ENCODE data around the gene NPY4R.
"Not testable (repeated sequence)": the region's sequence is repeated elsewhere in the genome, so short reads cannot be mapped to it uniquely, and the experiment has no call there.

Gene NPY4R, protein sequence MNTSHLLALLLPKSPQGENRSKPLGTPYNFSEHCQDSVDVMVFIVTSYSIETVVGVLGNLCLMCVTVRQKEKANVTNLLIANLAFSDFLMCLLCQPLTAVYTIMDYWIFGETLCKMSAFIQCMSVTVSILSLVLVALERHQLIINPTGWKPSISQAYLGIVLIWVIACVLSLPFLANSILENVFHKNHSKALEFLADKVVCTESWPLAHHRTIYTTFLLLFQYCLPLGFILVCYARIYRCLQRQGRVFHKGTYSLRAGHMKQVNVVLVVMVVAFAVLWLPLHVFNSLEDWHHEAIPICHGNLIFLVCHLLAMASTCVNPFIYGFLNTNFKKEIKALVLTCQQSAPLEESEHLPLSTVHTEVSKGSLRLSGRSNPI

DNA sequence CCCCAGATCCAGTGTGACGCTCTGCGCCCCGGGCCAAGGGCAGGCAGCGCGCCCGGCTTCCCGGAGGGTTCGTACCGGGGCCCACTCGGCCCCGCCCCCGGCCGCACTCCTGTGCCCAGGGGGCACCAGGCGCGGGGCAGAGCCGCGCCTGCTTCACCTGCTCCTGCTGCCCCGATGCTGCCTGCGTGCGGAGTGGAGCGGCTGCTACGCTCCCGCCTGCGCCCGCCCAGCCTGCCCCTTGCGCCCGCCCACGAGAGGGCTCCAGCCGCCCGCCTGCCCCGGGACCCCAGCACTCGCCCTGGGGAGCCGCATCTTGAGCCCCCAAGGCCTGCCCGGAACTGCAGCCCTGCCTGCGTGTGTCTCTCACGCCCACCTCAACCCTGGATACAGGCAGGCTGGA lies at the start of gene NPY4R:
Gene NPY4R (minus strand): TSS at position 194 of the 400 bp plus-strand sequence. CDS start 3,323 bp downstream, outside the sequence.
- not testable (repeated sequence) for DNase-seq

DNA sequence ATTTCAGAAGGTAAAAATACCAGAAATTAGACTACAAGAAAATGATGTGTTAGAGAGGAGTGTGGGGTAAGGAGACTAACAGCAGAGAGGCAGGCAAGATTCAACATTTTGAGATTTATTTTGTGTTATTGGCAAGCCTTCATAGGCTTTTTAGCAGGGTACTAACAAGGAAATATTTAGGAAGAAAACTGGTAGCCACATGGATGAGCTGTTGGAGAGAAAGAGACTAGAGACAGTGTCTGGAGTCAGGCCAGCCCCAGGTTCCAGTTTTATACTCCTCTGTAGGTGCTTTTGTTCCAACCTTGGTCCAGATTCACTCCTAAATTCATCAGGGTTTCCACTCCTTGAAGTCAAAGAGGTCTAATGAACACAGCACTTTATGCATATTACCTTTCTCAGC lies 49.6 kb upstream of the NPY4R start:
- no peak for DNase-seq

DNA sequence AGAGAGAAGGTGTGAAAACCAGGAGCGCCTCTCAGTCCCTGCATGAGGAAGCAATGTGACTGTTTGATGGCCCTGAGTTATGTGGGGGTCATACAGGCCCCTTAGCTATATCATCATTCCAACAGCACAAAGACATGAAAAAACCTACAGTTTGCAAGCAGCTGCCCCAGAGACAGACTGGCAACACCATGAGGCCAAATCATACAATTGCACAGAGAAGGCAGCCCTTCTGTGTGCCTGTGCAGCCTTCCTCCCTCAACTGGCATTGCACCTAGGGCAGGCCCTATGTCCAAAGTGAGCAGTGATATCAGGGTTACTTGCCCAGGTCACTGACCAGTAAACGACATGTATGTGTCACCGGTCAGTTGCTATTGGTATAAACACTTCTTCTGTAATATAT lies 49.1 kb upstream of the NPY4R start:
- no peak for DNase-seq

DNA sequence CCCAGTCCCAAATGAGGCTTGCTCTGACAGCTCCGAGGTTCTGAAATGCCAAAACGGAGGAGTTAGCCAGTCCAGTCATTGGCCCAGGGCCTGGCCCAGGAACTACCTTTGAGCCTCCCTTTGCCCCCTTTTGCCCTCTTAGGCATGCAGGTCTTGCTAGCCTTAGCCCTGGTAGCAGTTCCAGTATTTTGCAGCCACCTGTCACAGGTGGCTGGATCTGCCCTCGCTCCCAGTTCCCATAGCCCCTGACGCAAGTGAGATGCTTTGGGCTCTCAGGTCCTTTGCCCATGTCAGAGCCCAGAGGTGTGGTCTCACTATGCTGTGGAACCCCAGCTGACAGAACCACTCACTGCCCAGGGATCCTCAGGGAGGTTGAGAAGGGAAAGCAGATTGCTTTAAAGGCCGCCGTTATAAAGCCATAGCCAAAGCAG lies 48.7 kb upstream of the NPY4R start:
- DNase-seq, result no peak

DNA sequence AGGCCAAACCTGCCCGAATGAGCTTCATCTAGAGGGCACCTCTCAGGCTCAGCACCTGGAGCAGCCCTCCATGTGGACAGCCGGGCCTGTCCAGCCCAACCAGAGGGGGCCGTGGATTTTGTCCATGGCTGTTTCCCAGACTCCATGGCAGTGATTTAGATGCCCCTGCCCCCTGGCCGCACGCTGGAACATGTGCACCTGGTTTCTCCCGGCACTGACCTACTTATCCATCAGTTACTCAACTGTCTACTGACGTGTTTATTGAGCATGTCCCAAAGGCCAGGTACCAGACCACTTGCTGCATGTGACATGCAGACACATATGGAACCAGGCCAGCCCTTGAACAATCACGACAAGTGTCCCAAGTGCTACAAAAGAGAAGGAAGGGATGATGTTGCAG lies 47.6 kb upstream of the NPY4R start:
- not testable (repeated sequence) for DNase-seq

DNA sequence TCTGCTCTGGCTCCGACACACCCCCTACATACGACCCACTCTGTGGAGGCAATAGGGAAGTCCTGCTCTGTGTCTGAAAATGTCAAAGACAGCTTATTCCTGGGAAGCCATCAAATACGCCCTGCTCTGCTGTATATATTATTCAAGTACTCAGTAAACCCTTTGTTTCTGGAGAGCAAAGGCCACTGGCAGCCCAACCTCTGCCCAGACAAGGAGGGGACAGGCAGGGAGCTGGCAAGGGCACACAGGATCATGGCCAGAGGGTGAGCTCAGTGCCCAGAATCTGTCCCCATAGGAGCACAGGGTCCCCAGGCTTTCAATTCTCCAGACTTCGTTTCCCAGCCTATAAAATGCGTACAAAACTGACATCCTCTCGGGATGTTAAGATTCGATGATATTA lies 47.0 kb upstream of the NPY4R start:
- not testable (repeated sequence) for DNase-seq

DNA sequence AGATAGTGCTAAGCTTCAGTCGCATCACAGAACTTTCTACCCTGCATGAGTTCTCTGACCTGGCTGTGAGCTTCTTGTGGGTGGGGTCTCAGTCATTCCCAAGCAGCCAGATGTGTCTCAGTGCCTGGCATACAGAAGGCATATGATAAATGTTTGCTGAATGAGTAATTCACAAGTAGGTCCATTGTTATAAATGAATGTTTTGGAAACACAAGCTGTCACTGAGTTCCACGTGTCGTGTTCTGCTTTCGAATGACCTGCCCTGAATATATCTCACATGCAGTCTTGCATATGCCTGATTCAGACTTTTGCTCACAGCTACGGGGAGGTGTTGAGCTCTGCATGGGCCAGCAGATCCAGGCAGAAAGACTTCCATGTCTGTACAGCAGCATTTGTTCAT lies 46.2 kb upstream of the NPY4R start:
- DNase-seq, result not testable (repeated sequence)

DNA sequence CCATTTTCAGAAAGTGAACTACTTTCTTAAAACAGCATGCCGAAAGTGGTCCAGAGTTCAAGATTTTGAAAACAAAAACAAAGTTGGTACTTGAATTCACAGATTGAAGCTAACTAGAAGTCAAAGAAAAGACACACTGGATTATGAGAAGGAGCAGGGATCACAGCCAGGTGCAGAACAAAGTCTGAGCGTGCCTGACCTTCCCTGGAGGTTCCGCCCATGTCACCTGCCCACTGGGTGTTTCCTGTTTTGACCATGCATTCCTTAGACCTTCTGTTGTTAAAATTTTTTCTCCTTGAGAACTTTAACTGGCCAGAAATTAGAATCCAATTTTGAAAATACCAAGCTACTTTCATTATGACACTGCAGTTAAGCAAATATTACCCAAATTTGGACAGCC lies 34.2 kb upstream of the NPY4R start:
- DNase-seq, result not testable (repeated sequence)

DNA sequence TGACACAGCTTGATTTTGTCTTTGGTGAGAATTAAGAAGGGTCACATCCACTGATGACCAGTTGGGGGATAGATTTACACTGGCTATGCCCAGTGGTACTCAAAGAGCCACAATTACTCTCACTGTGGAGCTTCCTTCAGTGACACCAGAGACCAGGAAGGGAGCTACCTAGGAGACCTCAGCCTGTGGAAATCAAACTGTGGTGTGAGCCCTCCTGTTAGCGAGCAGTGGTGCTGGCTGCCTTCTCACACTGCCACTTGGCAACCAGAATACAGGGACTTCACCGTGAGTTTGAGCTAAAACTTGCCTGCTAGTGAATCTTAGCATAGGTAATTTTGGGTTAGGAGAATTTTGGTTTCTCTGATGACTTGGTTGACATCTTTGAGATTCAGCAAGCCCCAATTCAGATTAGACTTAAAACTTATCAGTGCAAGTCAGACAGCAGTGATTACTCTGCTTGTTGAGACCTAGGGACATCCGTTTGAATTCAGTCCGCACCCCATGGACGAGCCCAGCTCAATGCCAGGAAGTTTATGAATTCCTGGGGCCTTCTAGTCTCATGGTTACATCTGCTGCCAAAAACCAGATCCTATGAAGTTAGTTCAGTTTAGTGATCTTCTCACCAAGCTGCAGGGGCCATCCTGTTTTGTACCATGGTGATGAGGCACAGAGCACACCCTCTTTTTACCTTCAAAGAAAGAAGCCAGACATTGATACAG lies 33.4 kb upstream of the NPY4R start:
- DNase-seq, result not testable (repeated sequence)

DNA sequence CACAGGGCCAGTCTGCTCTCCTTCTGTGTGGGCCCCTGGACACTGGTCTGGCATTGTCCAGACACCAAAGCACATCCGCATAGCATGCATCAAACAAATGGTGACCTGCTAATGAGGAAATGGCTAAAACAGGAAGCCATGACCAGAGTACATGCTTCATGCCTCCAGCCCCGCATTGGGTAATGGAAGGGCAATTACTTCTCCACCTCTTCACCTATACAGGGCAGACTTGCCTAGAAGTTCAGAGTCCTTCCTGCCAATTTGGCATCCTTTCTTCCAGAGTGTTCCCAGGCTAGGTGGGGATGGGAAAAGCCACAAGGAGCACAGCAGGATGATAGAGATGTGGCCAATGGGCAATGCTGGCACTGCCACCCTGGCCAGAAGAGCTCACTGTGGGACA lies 32.1 kb upstream of the NPY4R start:
- DNase-seq, result not testable (repeated sequence)

DNA sequence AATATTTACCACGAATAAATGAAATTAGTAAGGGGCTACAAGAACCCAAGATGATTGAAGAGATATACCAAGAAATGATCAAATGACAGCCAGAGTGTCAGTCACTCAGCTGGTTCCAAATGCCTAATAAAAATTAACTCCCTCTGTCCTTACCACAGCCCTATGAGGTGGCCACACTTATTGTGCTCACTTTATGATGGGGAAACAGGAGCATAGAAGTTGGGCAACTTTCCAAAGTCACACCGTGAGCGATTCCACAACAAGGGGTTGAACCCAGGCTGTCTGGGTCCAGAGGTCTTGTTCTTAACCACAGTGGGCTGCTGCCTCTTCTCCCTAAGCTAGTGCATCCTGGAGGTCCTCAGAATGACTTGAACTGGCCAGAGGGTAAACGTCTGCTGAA lies 31.6 kb upstream of the NPY4R start:
- DNase-seq, result not testable (repeated sequence)

DNA sequence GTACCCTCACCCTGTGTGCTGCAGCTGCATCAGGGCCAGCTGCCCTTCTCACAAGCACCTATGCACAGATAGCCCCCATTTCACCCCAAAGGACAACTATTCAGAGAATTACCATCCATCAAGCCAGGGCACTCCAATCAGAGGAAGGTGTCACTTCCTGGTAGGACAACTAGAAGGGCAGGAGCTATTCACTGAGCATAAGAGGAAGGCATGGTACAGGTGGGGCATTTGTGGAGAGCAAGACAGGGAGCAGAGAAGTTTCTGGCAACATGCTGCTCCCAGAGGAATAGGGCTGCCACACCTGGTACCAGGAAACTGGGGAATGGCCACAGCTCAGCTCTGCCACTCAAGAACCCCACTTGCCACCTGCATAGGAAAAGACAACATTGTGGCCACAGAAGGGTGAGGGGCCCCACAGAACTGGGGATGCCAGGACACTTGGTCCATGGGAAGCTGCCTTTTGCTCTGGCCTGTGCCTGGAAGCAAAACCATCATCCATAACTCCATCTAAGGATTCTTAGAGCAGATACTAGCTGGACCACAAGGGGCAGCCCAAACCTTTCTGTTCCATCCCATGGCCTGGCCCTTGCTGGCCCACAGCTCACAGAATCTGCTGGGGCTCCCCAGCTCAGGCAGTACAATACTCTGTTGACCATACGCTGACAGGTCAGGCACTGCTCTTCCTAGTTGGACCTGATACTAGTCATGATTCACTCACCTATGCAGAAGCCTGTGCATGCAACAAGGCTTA lies 25.8 kb upstream of the NPY4R start:
- DNase-seq, result not testable (repeated sequence)

DNA sequence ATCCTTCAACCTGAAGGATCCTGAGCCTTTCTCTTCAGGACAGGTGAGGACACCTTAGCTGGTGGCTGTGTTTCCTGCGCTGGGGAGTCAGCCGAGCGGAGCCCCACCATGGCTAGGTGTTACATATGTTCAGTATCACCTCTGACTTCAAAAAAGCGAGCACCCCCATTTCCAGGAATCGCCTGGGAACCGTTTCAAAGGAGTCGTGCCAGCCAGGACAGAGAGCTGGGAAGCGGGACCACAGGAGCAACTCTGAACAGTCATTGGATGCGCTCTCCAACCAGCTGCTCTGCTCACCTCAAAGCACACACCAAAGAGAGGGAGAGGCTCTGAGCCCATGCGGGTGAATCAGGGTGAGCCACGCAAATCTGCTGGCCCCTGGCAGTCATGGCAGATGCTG lies 24.5 kb upstream of the NPY4R start:
- not testable (repeated sequence) for DNase-seq

DNA sequence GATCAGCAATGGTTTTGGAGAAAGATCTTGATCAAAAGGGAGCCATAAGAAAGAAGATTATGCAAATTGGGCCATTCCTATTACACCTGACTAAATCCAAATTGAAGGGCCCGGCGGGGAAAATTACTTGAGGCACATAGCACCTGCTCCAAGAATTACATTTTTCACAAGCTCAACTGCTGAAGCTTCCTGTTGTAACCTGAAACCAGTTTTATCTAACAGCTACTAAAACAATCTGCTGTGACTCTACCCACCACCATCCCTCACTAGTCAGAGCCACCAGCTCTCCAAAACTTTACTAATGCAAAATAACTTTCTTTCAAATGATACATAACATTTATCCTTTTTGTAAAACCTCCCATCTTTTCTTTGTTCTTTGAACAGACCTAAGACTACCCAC lies 20.7 kb upstream of the NPY4R start:
- not testable (repeated sequence) for DNase-seq

DNA sequence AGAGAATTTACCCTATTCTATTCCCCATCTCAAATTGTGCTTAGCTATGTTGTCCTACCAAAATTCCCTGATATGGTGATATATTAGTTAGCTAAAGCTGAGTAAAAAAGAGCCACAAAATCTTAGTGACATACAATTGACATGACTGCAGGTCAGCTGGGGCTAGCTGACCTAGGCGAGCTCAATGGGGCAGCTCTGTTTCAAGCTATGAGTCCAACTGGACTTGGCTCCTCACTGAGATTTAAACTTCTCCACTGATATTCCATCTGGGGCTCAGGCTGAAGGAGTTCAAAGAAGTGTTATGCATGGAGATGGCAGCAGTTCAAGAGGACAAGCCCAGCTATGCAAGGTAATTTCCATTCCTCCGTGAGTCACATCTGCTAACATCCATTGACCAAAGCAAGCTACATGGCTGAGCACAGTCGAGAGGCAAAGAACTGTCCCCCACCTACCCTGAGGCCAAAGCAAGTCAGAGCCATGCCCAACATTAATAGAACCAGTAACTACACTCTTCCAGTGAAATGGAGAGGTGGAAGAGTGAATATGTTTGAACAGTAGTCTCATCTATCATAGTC lies 9.1 kb upstream of the NPY4R start:
- DNase-seq, result not testable (repeated sequence)

DNA sequence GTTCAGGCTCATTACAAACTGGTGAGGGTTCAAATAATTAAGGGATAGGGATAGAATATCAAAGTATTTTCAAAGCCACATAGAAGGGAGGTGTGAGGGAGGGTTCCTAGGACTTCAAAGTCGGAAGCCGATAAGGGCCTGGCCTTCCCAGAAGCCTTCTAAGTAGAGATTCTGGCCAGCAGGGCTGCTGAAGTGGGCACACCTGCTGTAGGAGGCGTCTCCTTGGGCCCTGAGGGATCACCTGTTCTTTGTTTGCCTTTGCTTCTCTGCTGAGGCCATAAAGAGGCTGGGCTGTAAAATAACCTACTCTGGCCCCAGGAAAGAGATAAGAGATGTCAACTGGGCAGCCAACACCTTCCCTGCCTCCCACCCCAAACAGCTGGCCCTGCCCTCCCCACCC lies 8.0 kb upstream of the NPY4R start:
- DNase-seq, result not testable (repeated sequence)

DNA sequence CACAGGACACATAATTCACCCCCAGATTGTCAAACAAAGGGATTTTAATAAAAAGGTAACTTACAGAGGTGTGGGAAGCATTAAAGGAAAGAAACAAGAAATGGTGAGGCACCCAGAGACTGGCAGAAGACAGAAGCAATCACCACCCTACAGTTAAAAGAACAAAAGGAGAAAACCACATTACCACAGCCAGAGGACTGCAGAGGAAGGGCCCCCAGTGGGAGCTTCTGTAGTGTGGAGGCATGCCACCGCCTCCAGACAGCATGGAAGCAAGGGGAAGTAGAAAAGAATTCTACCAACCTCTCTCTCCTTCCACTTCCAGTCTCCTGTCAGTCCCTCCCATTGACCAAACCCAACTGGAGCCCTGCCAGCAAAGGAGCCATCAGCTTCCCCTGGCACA lies 4.4 kb upstream of the NPY4R start:
- not testable (repeated sequence) for DNase-seq

DNA sequence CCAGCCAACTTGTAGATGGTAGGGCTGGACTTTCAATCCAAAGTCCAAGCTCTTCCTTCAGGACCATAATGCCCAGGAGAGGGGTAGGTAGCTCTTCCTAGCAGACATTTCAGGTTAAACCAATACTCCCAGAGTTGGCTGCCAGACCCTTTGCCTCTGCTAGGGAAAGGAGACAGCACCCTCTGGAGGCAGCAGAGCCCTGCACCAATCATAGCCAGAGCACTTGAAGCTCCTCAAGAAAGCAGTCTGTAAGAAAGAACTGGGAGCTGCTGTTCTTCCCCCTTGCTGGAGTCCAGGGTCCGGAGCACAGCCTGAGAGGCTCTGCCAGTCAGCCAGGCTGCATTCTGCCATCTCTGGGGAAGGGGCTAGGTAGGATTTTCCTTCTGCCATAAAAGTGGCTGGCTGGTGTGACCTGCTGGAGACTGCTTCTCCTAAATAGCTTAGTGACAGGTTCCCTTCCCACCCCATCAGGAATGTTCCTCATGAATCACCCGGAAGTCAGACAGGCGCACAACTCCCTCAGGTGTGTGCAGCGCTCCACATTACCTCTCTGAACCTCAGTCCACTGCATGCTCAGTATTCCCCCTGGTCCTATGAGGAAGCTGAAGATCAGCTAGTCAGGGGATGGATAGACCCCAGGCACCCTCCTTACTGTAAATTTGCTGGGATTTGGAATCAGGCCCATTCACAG lies 2.5 kb upstream of the NPY4R start:
- DNase-seq, result not testable (repeated sequence)

DNA sequence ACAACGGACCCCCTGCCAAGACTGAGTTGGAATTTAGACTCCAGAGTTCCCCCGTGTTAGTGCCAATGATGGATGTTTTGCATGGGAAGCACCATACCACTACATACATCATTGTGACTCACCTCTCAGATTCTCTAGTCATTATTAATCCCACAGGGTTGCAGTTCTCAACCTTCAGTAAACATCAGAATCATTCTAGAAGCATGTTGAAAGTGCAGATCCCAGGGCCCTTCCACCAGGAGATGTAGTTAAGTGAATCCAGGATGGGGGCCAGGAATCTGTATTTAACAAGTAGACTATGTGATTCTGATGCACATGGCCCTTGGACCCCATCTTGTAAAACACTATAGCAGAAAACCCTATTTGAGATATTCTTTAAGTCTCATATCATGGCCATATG lies 2.1 kb downstream of the NPY4R start:
- not testable (repeated sequence) for DNase-seq

DNA sequence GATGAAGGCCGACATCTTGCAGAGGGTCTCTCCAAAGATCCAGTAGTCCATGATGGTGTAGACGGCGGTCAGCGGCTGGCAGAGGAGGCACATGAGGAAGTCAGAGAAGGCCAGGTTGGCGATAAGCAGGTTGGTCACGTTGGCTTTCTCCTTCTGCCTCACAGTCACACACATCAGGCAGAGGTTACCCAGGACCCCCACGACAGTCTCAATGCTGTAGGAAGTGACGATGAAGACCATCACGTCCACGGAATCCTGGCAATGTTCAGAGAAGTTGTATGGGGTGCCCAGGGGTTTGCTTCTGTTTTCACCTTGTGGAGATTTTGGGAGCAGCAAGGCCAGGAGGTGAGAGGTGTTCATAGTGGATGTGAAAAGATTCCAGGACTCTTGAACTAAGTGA lies 3.5 kb downstream of the NPY4R start:
- not testable (repeated sequence) for DNase-seq

DNA sequence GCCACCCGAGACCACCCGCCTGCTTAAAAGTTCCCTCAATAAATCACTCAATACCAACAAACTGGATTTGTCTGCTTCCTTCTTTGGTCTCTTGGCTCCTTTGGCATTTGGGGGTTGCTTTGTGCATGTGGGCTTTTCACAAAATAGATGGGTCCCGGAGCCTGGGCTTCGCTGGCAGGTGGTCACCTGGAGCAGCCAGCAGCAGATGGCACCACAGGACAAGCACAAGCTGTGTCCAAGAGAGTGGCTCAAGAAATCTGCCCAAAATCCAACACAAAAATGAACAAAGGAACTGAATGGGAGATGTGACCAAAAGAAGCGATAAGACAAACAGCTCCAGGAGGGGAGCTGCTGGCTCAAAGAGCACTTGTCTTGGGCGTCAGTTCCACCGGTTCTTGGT lies 6.2 kb downstream of the NPY4R start:
- not testable (repeated sequence) for DNase-seq

DNA sequence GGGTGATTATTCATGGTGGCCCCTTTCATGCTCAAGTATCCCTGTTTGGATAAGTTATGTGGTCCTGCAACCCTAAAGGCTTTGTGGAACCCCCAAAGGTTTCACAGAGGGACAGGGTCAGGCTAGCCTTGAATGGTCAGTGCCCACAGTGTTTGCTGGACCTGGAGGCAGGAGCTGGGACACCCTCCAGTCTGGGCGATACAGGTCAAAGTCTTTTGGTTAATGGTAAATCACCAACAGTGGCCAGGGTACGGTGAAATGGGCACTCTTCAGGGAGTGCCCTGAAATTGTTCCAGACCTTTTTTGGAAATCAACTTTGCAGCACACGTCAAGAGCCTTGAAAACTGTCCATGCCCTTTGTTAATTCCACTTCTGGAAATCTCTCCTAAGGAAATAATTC lies 8.7 kb downstream of the NPY4R start:
- not testable (repeated sequence) for DNase-seq

Measured in NCI-H1417 (cell line).